Thyroid gland (tissue), 4 donors: ENCODE results near the gene MEOX2. TPM values are rescaled to one million over a fixed set of nuclear protein-coding genes. Genes with fewer than 3 reads are reported as not detected.

Experiments used
- DNase-seq, 2 donors: peaks; one replicate each; pipeline ENCODE4 v3.0.0-alpha.2; 2019
- H3K27ac ChIP-seq, 3 donors: fragments of 200-600 bp; sonication (generic); 1 replicate in 2 of 3; 2 replicates in 1 of 3; pipeline ENCODE4 v1.5.1; 2016 to 2019; ENCODE audit warnings: mild to moderate bottlenecking in 1 of 3, moderate library complexity in 1 of 3
- H3K27me3 ChIP-seq: fragments of 200-600 bp; sonication (generic); one replicate; pipeline ENCODE4 v1.5.1; 2019
- H3K36me3 ChIP-seq, 2 donors: fragments of 200-600 bp; sonication (generic); one replicate each; pipeline ENCODE4 v1.5.1; 2016 to 2019
- H3K4me1 ChIP-seq, 2 donors: fragments of 200-600 bp; sonication (generic); one replicate each; pipeline ENCODE4 v1.5.1; 2017 to 2019
- H3K4me3 ChIP-seq, 3 donors: fragments of 200-600 bp; sonication (generic); replicated peaks in 1 of 3; 1 replicate in 2 of 3; 2 replicates in 1 of 3; pipeline ENCODE4 v1.5.1; 2016; ENCODE audit warnings: mild to moderate bottlenecking in 1 of 3
- H3K9me3 ChIP-seq: fragments of 200-600 bp; sonication (generic); one replicate; pipeline ENCODE4 v1.5.1; 2017
- POLR2A ChIP-seq, 2 donors: fragments of 450-650 bp; IDR thresholded peaks; one replicate each; pipeline ENCODE4 v1.6.1; 2017; ENCODE audit warnings: antibody characterized with exemption in 2 of 2, mild to moderate bottlenecking in 2 of 2, moderate library complexity in 1 of 2
- WGBS, 2 donors: methylation state at CpG; one replicate each; pipeline ENCODE4 v1.1.5; 2017; 5-methylcytosine and 5-hydroxymethylcytosine counted together
- intact Hi-C: fragments of 100-400 bp; cut with DNase I; formaldehyde crosslinking; loops from one replicate; pipeline ENCODE4 v1.15.1; 2023
- total RNA-seq, 4 donors: library from RNA; depleted of rRNA; stranded (reverse); fragments of >200 nt; gene quantifications; one replicate each; pipeline ENCODE4 v1.2.3, GENCODE V29; 2016
- TF ChIP-seq, protein P1 (sequence below), 6 experiments: fragments of 200-600 bp in 3 of 6; fragments of 450-650 bp in 3 of 6; sonication (generic) in 3 of 6; IDR thresholded peaks; one replicate each; pipeline ENCODE4 v1.5.1; 2016 to 2019; ENCODE audit warnings: antibody characterized with exemption in 6 of 6, mild to moderate bottlenecking in 2 of 6, inconsistent platforms in 1 of 6, moderate library complexity in 1 of 6

MEOX2 gene
- total RNA-seq, 4 donors from 2014 or later = 4.5 to 12.2 (median 7.8) TPM

DNA sequence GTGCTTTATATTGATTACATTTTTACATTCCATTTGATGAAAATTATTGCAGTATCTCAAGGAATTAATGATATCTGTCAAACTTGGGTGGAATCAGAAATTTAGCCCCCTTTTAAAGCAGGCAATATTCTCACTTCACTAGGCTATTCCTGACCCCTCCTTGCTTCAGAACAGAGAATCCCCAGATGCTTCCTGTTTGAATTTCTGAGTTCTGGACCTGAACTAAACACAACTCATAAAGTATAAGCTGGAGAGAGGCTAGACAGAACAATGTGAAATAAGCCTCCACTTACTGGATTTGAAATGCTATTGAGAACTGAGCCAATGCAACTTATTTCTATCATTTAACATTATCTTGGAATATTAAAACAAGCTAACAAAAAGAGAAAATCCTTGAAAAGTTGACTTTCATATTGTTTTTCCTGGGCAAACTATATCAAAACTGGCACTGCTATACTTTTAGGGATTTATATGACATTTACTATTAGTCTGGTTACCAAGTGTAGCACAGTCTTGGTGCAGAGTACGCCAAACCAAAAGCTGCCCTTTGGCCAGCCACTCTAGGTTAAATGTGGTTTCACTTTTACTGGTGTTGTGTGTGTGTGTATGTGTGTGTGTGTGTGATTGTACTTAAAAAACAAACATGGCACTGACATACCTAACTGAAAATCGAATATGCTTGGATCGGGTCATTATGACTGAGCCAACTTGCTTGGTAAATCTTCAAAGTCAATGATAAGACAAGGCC lies 105.7 kb downstream of the MEOX2 start:
- H3K4me1 ChIP-seq = no peaks in the 10 kb centered on the region
- H3K27ac ChIP-seq = no peak overlapping the region
- WGBS, 2 donors = 90 to 93% methylated on average over 3 of the region's 3 CpGs
- intact Hi-C loops = no loop called here
- TF ChIP-seq POLR2A (IDR thresholded peaks at IDR 0.05) = no peak
- TF ChIP-seq, protein P1, sequence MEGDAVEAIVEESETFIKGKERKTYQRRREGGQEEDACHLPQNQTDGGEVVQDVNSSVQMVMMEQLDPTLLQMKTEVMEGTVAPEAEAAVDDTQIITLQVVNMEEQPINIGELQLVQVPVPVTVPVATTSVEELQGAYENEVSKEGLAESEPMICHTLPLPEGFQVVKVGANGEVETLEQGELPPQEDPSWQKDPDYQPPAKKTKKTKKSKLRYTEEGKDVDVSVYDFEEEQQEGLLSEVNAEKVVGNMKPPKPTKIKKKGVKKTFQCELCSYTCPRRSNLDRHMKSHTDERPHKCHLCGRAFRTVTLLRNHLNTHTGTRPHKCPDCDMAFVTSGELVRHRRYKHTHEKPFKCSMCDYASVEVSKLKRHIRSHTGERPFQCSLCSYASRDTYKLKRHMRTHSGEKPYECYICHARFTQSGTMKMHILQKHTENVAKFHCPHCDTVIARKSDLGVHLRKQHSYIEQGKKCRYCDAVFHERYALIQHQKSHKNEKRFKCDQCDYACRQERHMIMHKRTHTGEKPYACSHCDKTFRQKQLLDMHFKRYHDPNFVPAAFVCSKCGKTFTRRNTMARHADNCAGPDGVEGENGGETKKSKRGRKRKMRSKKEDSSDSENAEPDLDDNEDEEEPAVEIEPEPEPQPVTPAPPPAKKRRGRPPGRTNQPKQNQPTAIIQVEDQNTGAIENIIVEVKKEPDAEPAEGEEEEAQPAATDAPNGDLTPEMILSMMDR (IDR thresholded peaks at IDR 0.05) = no peak
- no peaks in the 10 kb centered on the region for H3K27me3 ChIP-seq
- H3K36me3 ChIP-seq = no peaks in the 10 kb centered on the region
- no peak for DNase-seq
- no peaks in the 10 kb centered on the region for H3K9me3 ChIP-seq
- H3K4me3 ChIP-seq = no peak overlapping the region

GRCh38 chr7:15577600-15577999 lies 108.9 kb downstream of the MEOX2 start:
- Histone ChIP-seq H3K36me3 (no peaks in the 10 kb centered on the region), H3K4me1 (no peaks in the 10 kb centered on the region), H3K4me3 (no peak overlapping the region), H3K9me3 (no peaks in the 10 kb centered on the region), H3K27ac (no peak overlapping the region), H3K27me3 (no peaks in the 10 kb centered on the region)
- TF ChIP-seq, protein P1 (IDR thresholded peaks at IDR 0.05) = no peak
- no peak for TF ChIP-seq POLR2A (IDR thresholded peaks at IDR 0.05)
- WGBS, 2 donors = 93 to 96% methylated on average over 2 of the region's 2 CpGs
- intact Hi-C loops = no loop called here
- no peak for DNase-seq

DNA sequence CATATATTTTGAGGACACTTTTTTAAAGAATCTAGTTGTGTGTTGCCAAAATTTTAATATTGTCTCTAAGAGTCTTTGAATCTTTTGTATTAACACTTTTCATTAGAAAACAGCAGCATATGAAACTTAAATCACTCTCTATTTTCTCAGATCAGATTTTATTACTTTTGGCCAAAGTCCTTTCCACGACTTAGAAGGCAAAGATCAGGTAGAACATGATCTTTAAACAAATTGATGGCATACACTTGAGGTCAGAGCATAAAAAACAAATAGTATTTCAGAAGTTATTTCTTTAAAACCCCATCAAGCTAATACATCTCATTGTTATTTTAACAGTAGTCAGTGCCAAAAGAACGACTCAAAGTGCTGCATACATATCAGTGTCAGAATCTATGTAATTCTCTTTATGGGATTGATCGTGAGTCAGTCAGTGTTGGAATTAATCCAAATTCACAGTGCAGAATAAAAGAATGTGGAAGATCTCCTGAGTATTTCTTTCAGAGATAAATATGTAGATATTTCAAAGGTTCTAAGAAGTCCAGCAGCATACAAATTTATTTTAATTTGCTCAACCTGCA lies 115.1 kb downstream of the MEOX2 start:
- H3K27ac ChIP-seq = no peak overlapping the region
- 22 to 26% methylated on average over 3 of the region's 3 CpGs for WGBS, 2 donors

GRCh38 chr7:15567652-15568051 lies 118.8 kb downstream of the MEOX2 start:
- 23 to 39% methylated on average over 2 of the region's 2 CpGs for WGBS, 2 donors
- intact Hi-C loops = no loop called here
- Histone ChIP-seq H3K27ac (no peak overlapping the region), H3K36me3 (no peaks in the 10 kb centered on the region), H3K27me3 (no peaks in the 10 kb centered on the region), H3K4me1 (no peaks in the 10 kb centered on the region), H3K4me3 (no peak overlapping the region), H3K9me3 (no peaks in the 10 kb centered on the region)
- TF ChIP-seq, protein P1 (IDR thresholded peaks at IDR 0.05) = no peak
- TF ChIP-seq POLR2A (IDR thresholded peaks at IDR 0.05) = no peak
- DNase-seq = no peak

More for the DNA sequence above, 115.1 kb downstream of the MEOX2 start:
- DNase-seq = no peak
- intact Hi-C loops = no loop called here
- H3K36me3 ChIP-seq = no peaks in the 10 kb centered on the region
- H3K27me3 ChIP-seq = no peaks in the 10 kb centered on the region
- no peaks in the 10 kb centered on the region for H3K4me1 ChIP-seq
- TF ChIP-seq POLR2A (IDR thresholded peaks at IDR 0.05) = no peak
- H3K9me3 ChIP-seq = no peaks in the 10 kb centered on the region
- no peak overlapping the region for H3K4me3 ChIP-seq

DNA sequence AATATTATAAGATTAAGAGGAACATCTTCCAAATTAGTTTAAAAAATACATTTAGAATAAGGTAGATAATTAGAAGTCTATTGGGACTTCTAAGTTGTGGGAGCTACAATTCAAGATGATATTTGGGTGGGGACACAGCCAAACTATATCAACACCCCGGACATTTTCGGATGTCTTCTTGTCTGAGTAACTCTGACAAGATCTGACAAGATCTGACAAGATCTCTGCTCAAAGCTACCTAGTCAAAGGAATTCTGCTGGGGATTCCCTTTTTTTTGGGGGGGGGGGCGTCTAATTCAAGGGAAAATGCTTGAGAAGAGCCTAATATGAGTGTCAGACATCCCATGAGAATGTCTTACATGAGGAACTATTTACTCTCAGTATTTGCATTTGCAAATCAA lies 119.4 kb downstream of the MEOX2 start:
- H3K27ac ChIP-seq = no peak overlapping the region
- H3K4me1 ChIP-seq = no peaks in the 10 kb centered on the region
- no peak for TF ChIP-seq POLR2A (IDR thresholded peaks at IDR 0.05)
- TF ChIP-seq, protein P1 (IDR thresholded peaks at IDR 0.05) = no peak
- H3K4me3 ChIP-seq = no peak overlapping the region
- H3K36me3 ChIP-seq = no peaks in the 10 kb centered on the region
- 74 to 88% methylated on average over 3 of the region's 3 CpGs for WGBS, 2 donors
- no peak for DNase-seq
- intact Hi-C loops = no loop called here
- no peaks in the 10 kb centered on the region for H3K27me3 ChIP-seq
- no peaks in the 10 kb centered on the region for H3K9me3 ChIP-seq
